SK-N-MC (cell line): Measurements from ENCODE around the gene VPS41.

Experiments
- EZH2 ChIP-seq: fragments of 200-600 bp; sonication (generic); IDR thresholded peaks from one replicate; pipeline ENCODE4 v1.6.1; 2017; ENCODE audit warnings: antibody characterized with exemption
- FOXP2 ChIP-seq: optimal IDR thresholded peaks from 2 replicates; pipeline ENCODE3; 2011; ENCODE audit warnings: mild to moderate bottlenecking, moderate library complexity; ENCODE audit not compliant: insufficient read depth; ENCODE audit errors: extremely low read length, control extremely low read depth
- POLR2AphosphoS5 ChIP-seq: IDR thresholded peaks from 2 replicates; pipeline ENCODE4 v1.6.1; 2012; ENCODE audit warnings: mild to moderate bottlenecking, low read depth, low read length, borderline replicate concordance

- TF ChIP-seq POLR2AphosphoS5 (no peak), EZH2 (no peak), FOXP2 (no peak)
Measured at GRCh38 chr7:38940774-38941173, 31.8 kb upstream of the VPS41 start.
